ENCODE measurements around the gene PI16. TPM values are rescaled to one million over a fixed set of nuclear protein-coding genes. Genes with fewer than 3 reads are reported as not detected.

PI16 gene
- total RNA-seq, 1 experiment from 2014 or later: 0.83 TPM

DNA sequence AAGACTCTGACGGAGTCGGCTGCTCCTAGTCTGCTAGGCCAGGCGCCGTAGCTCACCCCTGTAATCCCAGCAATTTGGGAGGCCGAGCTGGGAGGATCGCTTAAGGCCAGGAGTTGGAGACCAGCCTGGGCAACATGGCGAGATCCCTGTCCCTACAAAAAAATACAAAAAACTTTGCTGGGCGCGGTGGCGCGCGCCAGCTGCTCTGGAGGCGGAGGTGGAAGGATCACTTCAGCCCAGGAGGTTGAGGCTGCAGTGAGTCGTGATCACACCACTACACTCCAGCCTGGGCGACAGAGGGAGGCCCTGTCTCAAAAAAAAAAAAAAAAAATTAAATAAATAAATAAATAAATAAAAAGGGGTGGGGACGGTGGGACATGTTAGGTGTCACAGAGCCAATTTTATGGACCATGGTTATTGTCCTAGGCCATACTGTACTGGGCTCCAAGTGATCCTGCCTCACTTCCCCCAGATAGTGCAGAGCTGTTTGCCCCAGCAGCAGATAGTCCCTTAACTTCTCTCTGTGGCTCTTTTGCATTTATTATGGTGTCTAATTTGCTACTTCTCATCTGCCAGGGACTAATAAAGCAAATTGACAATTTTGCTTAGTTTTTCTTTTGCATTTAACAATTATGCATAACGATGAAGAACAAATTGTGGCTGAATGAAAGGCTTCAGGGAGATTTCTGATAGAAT lies 5.2 kb downstream of the PI16 start:
- Histone ChIP-seq H4K20me1 (ENCODE audit: insufficient read depth) (no peaks in the 10 kb centered on the region), H3K4me2 (peak overlapping the region; percentile 34), H3K27ac (no peak overlapping the region), H3K4me3 (no peak overlapping the region), H3K9me2 (ENCODE audit: insufficient read depth) (no peaks in the 10 kb centered on the region), H3K36me3 (ENCODE audit: low read depth) (no peaks in the 10 kb centered on the region), H3K9me3 (ENCODE audit: insufficient read depth, low read depth) (no peaks in the 10 kb centered on the region), H3F3A (ENCODE audit: insufficient read depth, low read depth) (peaks cover 11% of the 10 kb centered on the region; the same call in 1 of the 2 replicates), H3K27me3 (ENCODE audit: insufficient read depth, low read depth) (no peaks in the 10 kb centered on the region), H3K4me1 (replicated peaks; ENCODE audit: insufficient read depth) (peaks cover 26% of the 10 kb centered on the region), H2AFZ (no peak overlapping the region), H3K79me2 (ENCODE audit: low read depth) (no peaks in the 10 kb centered on the region)
- intact Hi-C loops (cut with micrococcal nuclease; ENCODE audit: unreplicated experiment): loop anchor here (5.0 kb wide), 2 partner anchors 32 to 47 kb away; no protein-coding TSS in a partner anchor
- ChIA-PET POLR2A (ENCODE audit: unreplicated experiment) (interaction anchor here (0.7 to 1.0 kb wide), 2 partner anchors 10 to 298 kb away, joined by 3 read pairs; partner anchors contain the start of gene TBC1D22B), CTCF (no interaction called here)
- BruUV-seq (replicated peaks): no TSS peak
- TF ChIP-seq, protein P1, sequence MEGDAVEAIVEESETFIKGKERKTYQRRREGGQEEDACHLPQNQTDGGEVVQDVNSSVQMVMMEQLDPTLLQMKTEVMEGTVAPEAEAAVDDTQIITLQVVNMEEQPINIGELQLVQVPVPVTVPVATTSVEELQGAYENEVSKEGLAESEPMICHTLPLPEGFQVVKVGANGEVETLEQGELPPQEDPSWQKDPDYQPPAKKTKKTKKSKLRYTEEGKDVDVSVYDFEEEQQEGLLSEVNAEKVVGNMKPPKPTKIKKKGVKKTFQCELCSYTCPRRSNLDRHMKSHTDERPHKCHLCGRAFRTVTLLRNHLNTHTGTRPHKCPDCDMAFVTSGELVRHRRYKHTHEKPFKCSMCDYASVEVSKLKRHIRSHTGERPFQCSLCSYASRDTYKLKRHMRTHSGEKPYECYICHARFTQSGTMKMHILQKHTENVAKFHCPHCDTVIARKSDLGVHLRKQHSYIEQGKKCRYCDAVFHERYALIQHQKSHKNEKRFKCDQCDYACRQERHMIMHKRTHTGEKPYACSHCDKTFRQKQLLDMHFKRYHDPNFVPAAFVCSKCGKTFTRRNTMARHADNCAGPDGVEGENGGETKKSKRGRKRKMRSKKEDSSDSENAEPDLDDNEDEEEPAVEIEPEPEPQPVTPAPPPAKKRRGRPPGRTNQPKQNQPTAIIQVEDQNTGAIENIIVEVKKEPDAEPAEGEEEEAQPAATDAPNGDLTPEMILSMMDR (conservative IDR thresholded peaks at IDR 0.05): no peak
- TF ChIP-seq EZH2 (IDR thresholded peaks at IDR 0.05; ENCODE audit: low read depth): no peak
- DNase-seq: no peak

DNA sequence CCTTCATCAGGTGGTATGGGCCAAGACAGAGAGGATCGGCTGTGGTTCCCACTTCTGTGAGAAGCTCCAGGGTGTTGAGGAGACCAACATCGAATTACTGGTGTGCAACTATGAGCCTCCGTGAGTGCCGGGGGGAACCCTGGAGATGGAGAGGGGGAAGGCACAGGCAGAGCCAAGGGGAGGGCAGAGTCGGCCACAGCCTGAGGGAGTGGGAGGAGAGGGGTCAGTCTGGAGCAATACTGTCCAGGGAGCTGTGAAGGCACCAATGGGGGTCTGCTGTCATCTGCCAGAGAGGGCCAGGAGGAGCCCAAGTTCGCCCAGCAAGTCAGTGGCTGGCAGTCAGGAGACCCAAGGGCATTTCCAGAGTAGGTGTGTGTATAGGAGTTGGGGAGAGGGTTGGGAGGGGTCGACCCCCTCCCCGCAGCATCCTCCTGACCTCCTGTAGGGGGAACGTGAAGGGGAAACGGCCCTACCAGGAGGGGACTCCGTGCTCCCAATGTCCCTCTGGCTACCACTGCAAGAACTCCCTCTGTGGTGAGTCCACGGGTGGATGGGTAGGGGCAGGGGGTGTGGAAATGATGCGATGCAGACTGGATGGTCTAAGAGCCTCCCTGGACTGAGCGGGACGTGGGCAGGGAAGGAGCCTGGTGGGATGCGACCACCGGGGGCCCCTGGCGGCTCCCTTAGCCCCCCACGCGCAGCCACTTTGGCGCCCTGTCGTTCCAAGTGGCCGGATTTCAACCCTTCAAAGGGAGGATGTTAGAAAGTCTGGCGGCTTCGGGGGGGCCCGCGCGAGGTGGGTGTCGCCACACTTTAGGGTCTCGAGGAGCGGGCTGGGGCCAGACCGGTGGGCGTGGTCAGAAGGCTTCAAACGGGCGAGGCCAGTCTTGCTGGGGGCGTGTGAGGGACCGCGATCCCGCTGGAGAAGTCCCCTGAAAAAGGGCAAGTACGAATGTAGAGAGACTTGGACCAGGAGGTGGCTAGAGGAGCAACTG lies 7.2 kb downstream of the PI16 start:
- Histone ChIP-seq H3K4me2 (0 out of 2 replicates have a peak overlapping the region, but pooled peaks have one; percentile 54), H3K79me2 (ENCODE audit: low read depth) (no peaks in the 10 kb centered on the region), H2AFZ (no peak overlapping the region), H3K4me1 (replicated peaks; ENCODE audit: insufficient read depth) (peaks cover 17% of the 10 kb centered on the region), H3K9me2 (ENCODE audit: insufficient read depth) (no peaks in the 10 kb centered on the region), H3K27ac (no peak overlapping the region), H3F3A (ENCODE audit: insufficient read depth, low read depth) (peaks cover 5% of the 10 kb centered on the region; the same call in 1 of the 2 replicates), H3K36me3 (ENCODE audit: low read depth) (no peaks in the 10 kb centered on the region), H4K20me1 (ENCODE audit: insufficient read depth) (no peaks in the 10 kb centered on the region), H3K4me3 (no peak overlapping the region), H3K9me3 (ENCODE audit: insufficient read depth, low read depth) (no peaks in the 10 kb centered on the region), H3K27me3 (ENCODE audit: insufficient read depth, low read depth) (no peaks in the 10 kb centered on the region)
- BruUV-seq (replicated peaks): no TSS peak
- TF ChIP-seq EZH2 (IDR thresholded peaks at IDR 0.05; ENCODE audit: low read depth): no peak
- TF ChIP-seq, protein P1 (conservative IDR thresholded peaks at IDR 0.05): no peak
- intact Hi-C loops (cut with micrococcal nuclease; ENCODE audit: unreplicated experiment): loop anchor here (5.0 kb wide), 2 partner anchors 34 to 49 kb away; no protein-coding TSS in a partner anchor
- CTCF ChIA-PET: no interaction called here
- DNase-seq: no peak
- POLR2A ChIA-PET (ENCODE audit: unreplicated experiment): no interaction called here

GRCh38 chr6:36962874-36963273 lies 8.3 kb downstream of the PI16 start:
- CTCF ChIA-PET: no interaction called here
- intact Hi-C loops (cut with micrococcal nuclease; ENCODE audit: unreplicated experiment): loop anchor here (5.0 kb wide), 2 partner anchors 36 to 51 kb away; no protein-coding TSS in a partner anchor
- H3K4me2 ChIP-seq: no peak overlapping the region
- H3F3A ChIP-seq (ENCODE audit: insufficient read depth, low read depth): peaks cover 13% of the 10 kb centered on the region; the same call in 1 of the 2 replicates
- H3K36me3 ChIP-seq (ENCODE audit: low read depth): no peaks in the 10 kb centered on the region
- no peaks in the 10 kb centered on the region for H3K9me2 ChIP-seq (ENCODE audit: insufficient read depth)
- DNase-seq: peak in 1 of 2 experiments; percentile 50
- POLR2A ChIA-PET (ENCODE audit: unreplicated experiment): no interaction called here
- no peaks in the 10 kb centered on the region for H3K27me3 ChIP-seq (ENCODE audit: insufficient read depth, low read depth)
- H2AFZ ChIP-seq: no peak overlapping the region
- peaks cover 17% of the 10 kb centered on the region for H3K4me1 ChIP-seq (replicated peaks; ENCODE audit: insufficient read depth)
- H3K9me3 ChIP-seq (ENCODE audit: insufficient read depth, low read depth): no peaks in the 10 kb centered on the region
- H4K20me1 ChIP-seq (ENCODE audit: insufficient read depth): no peaks in the 10 kb centered on the region
- TF ChIP-seq, protein P1 (conservative IDR thresholded peaks at IDR 0.05): no peak
- TF ChIP-seq EZH2 (IDR thresholded peaks at IDR 0.05; ENCODE audit: low read depth): no peak
- H3K79me2 ChIP-seq (ENCODE audit: low read depth): no peaks in the 10 kb centered on the region
- no peak overlapping the region for H3K4me3 ChIP-seq
- BruUV-seq (replicated peaks): no TSS peak
- no peak overlapping the region for H3K27ac ChIP-seq
